A549 (cell line): ENCODE results near the gene BACH1.

ENCODE experiments used
- CHD4 ChIP-seq: fragments of 200-600 bp; sonication (generic); IDR thresholded peaks from 2 replicates; pipeline ENCODE4 v1.6.1; 2016; ENCODE audit warnings: antibody characterized with exemption, mild to moderate bottlenecking, borderline replicate concordance
- EHMT2 ChIP-seq: fragments of 200-600 bp; sonication (generic); IDR thresholded peaks from 2 replicates; pipeline ENCODE4 v1.6.1; 2016; ENCODE audit warnings: antibody characterized with exemption, low read depth, mild to moderate bottlenecking, moderate library complexity

GRCh38 chr21:29267666-29268065, 31.1 kb upstream of the BACH1 start:
- no peak for TF ChIP-seq CHD4
- no peak for TF ChIP-seq EHMT2
